ENCODE results near the gene MORN1. TPM values are rescaled to one million over a fixed set of nuclear protein-coding genes. Genes with fewer than 3 reads are reported as not detected.
"Not testable (repeated sequence)": the region's sequence is repeated elsewhere in the genome, so short reads cannot be mapped to it uniquely, and the experiment has no call there.

MORN1 gene
- total RNA-seq, 1 donor from 2014 or later, result 11.1 TPM

GRCh38 chr1:2296614-2297013, 94.7 kb downstream of the MORN1 start:
- Mint-ChIP-seq H3K9me3 (no peaks in the 10 kb centered on the region), H3K27ac (peak overlapping the region; percentile 62), H3K4me1 (peaks cover 55% of the 10 kb centered on the region), H3K27me3 (no peaks in the 10 kb centered on the region), H3K36me3 (ENCODE audit: low read depth) (peaks cover 5% of the 10 kb centered on the region), H3K4me3 (no peak overlapping the region)
- no peak for DNase-seq
- intact Hi-C loops (cut with micrococcal nuclease), result loop anchor here (10.0 kb wide), 1 partner anchor 288 kb away; the partner anchor contains the start of gene PRXL2B

- H3K9me3 Mint-ChIP-seq; H3K36me3 Mint-ChIP-seq (ENCODE audit: low read depth); H3K27me3 Mint-ChIP-seq; H3K4me3 Mint-ChIP-seq: not testable (repeated sequence)
- intact Hi-C loops (cut with micrococcal nuclease), result loop anchor here (10.0 kb wide), 1 partner anchor 289 kb away; the partner anchor contains the start of gene PRXL2B
- DNase-seq, result peak; percentile 77
- Mint-ChIP-seq H3K4me1 (peaks cover 53% of the 10 kb centered on the region), H3K27ac (peak overlapping the region; percentile 62)
These were observed 95.1 kb downstream of the MORN1 start for GRCh38 chr1:2296211-2296610.

- peaks cover 5% of the 10 kb centered on the region for H3K36me3 Mint-ChIP-seq (ENCODE audit: low read depth)
- peaks cover 59% of the 10 kb centered on the region for H3K4me1 Mint-ChIP-seq
- intact Hi-C loops (cut with micrococcal nuclease), result loop anchor here (10.0 kb wide), 1 partner anchor 289 kb away; the partner anchor contains the start of gene PRXL2B
- DNase-seq, result no peak
- H3K4me3 Mint-ChIP-seq, result no peak overlapping the region
- no peak overlapping the region for H3K27ac Mint-ChIP-seq
- no peaks in the 10 kb centered on the region for H3K27me3 Mint-ChIP-seq
- H3K9me3 Mint-ChIP-seq, result no peaks in the 10 kb centered on the region
These were observed 95.8 kb downstream of the MORN1 start for GRCh38 chr1:2295526-2295925.

GRCh38 chr1:2294725-2295078, 96.7 kb downstream of the MORN1 start:
- Mint-ChIP-seq H3K36me3 (ENCODE audit: low read depth) (peaks cover 5% of the 10 kb centered on the region), H3K9me3 (no peaks in the 10 kb centered on the region), H3K4me1 (peaks cover 62% of the 10 kb centered on the region), H3K27ac (no peak overlapping the region), H3K4me3 (no peak overlapping the region), H3K27me3 (no peaks in the 10 kb centered on the region)
- DNase-seq, result no peak
- intact Hi-C loops (cut with micrococcal nuclease), result loop anchor here (10.0 kb wide), 1 partner anchor 290 kb away; the partner anchor contains the start of gene PRXL2B

- intact Hi-C loops (cut with micrococcal nuclease), result loop anchor here (10.0 kb wide), 1 partner anchor 291 kb away; the partner anchor contains the start of gene PRXL2B
- no peak for DNase-seq
- Mint-ChIP-seq H3K27me3 (no peaks in the 10 kb centered on the region), H3K4me3 (no peak overlapping the region), H3K9me3 (no peaks in the 10 kb centered on the region), H3K36me3 (ENCODE audit: low read depth) (peaks cover 5% of the 10 kb centered on the region), H3K4me1 (peaks cover 60% of the 10 kb centered on the region), H3K27ac (no peak overlapping the region)
These were observed 97.2 kb downstream of the MORN1 start for GRCh38 chr1:2294033-2294724.

GRCh38 chr1:2292725-2293450, 98.5 kb downstream of the MORN1 start:
- DNase-seq, result no peak
- Mint-ChIP-seq H3K4me1 (peaks cover 68% of the 10 kb centered on the region), H3K27ac (no peak overlapping the region), H3K27me3 (no peaks in the 10 kb centered on the region), H3K9me3 (no peaks in the 10 kb centered on the region), H3K4me3 (no peak overlapping the region), H3K36me3 (ENCODE audit: low read depth) (peaks cover 9% of the 10 kb centered on the region)
- intact Hi-C loops (cut with micrococcal nuclease), result loop anchor here (10.0 kb wide), 1 partner anchor 292 kb away; the partner anchor contains the start of gene PRXL2B

- peak overlapping the region; percentile 66 for H3K27ac Mint-ChIP-seq
- H3K4me3 Mint-ChIP-seq, result peak overlapping the region; percentile 40
These were observed 99.8 kb downstream of the MORN1 start for GRCh38 chr1:2291577-2291976.

GRCh38 chr1:2290595-2291510, 100.5 kb downstream of the MORN1 start:
- Mint-ChIP-seq H3K4me1 (peaks cover 67% of the 10 kb centered on the region), H3K27me3 (no peaks in the 10 kb centered on the region), H3K9me3 (no peaks in the 10 kb centered on the region), H3K4me3 (peak overlapping the region; percentile 86), H3K36me3 (ENCODE audit: low read depth) (peaks cover 6% of the 10 kb centered on the region), H3K27ac (peak overlapping the region; percentile 95)
- intact Hi-C loops (cut with micrococcal nuclease), result loop anchor here (1.0 to 10.0 kb wide), 4 partner anchors 9 to 294 kb away; partner anchors contain the start of gene PRXL2B
- peak; percentile 94 for DNase-seq

More at GRCh38 chr1:2291577-2291976, 99.8 kb downstream of the MORN1 start:
- Mint-ChIP-seq H3K27me3 (no peaks in the 10 kb centered on the region), H3K36me3 (ENCODE audit: low read depth) (peaks cover 9% of the 10 kb centered on the region), H3K9me3 (no peaks in the 10 kb centered on the region), H3K4me1 (peaks cover 68% of the 10 kb centered on the region)
- DNase-seq, result no peak
- intact Hi-C loops (cut with micrococcal nuclease), result loop anchor here (2.0 to 10.0 kb wide), 3 partner anchors 33 to 293 kb away; partner anchors contain the start of gene PRXL2B

- Mint-ChIP-seq H3K27me3 (no peaks in the 10 kb centered on the region), H3K27ac (peak overlapping the region; percentile 95), H3K4me1 (peaks cover 60% of the 10 kb centered on the region), H3K4me3 (peak overlapping the region; percentile 86), H3K9me3 (no peaks in the 10 kb centered on the region), H3K36me3 (ENCODE audit: low read depth) (peaks cover 3% of the 10 kb centered on the region)
- intact Hi-C loops (cut with micrococcal nuclease), result loop anchor here (1.0 to 10.0 kb wide), 4 partner anchors 10 to 295 kb away; partner anchors contain the start of gene PRXL2B
- no peak for DNase-seq
These were observed 101.2 kb downstream of the MORN1 start for GRCh38 chr1:2290171-2290578.

GRCh38 chr1:2289607-2290006, 101.7 kb downstream of the MORN1 start:
- no peaks in the 10 kb centered on the region for H3K9me3 Mint-ChIP-seq
- H3K4me3 Mint-ChIP-seq, result peak overlapping the region; percentile 86
- H3K27ac Mint-ChIP-seq, result peak overlapping the region; percentile 95
- DNase-seq, result no peak
- H3K4me1 Mint-ChIP-seq, result peaks cover 57% of the 10 kb centered on the region
- H3K27me3 Mint-ChIP-seq, result no peaks in the 10 kb centered on the region
- intact Hi-C loops (cut with micrococcal nuclease), result loop anchor here (1.0 to 10.0 kb wide), 4 partner anchors 11 to 295 kb away; partner anchors contain the start of gene PRXL2B
- H3K36me3 Mint-ChIP-seq (ENCODE audit: low read depth), result peaks cover 3% of the 10 kb centered on the region

GRCh38 chr1:2288816-2289536, 102.4 kb downstream of the MORN1 start:
- intact Hi-C loops (cut with micrococcal nuclease), result no loop called here
- Mint-ChIP-seq H3K9me3 (no peaks in the 10 kb centered on the region), H3K27ac (peak overlapping the region; percentile 56), H3K36me3 (ENCODE audit: low read depth) (peaks cover 5% of the 10 kb centered on the region), H3K4me3 (peak overlapping the region; percentile 56), H3K4me1 (peaks cover 53% of the 10 kb centered on the region), H3K27me3 (no peaks in the 10 kb centered on the region)
- DNase-seq, result no peak

- H3K4me3 Mint-ChIP-seq, result peak overlapping the region; percentile 15
- no peaks in the 10 kb centered on the region for H3K9me3 Mint-ChIP-seq
- H3K4me1 Mint-ChIP-seq, result peaks cover 48% of the 10 kb centered on the region
- H3K27me3 Mint-ChIP-seq, result no peaks in the 10 kb centered on the region
- peak overlapping the region; percentile 5 for H3K27ac Mint-ChIP-seq
- intact Hi-C loops (cut with micrococcal nuclease), result no loop called here
- DNase-seq, result peak; percentile 74
- H3K36me3 Mint-ChIP-seq (ENCODE audit: low read depth), result peaks cover 5% of the 10 kb centered on the region
These were observed 103.0 kb downstream of the MORN1 start for GRCh38 chr1:2288311-2288710.
